Loucy (cell line): ENCODE results near the gene PTPRF.

Experiments
- EZH2phosphoT487 ChIP-seq: fragments of 200-600 bp; IDR thresholded peaks from 2 replicates; pipeline ENCODE4 v1.6.1; 2018; ENCODE audit warnings: antibody characterized with exemption, mild to moderate bottlenecking, moderate library complexity, borderline replicate concordance
- TF ChIP-seq, protein P1 (sequence below): fragments of 200-600 bp; sonication (generic); conservative IDR thresholded peaks from 2 replicates; pipeline ENCODE4 v1.5.1; 2014; ENCODE audit warnings: mild to moderate bottlenecking, antibody characterized with exemption, low read length

DNA sequence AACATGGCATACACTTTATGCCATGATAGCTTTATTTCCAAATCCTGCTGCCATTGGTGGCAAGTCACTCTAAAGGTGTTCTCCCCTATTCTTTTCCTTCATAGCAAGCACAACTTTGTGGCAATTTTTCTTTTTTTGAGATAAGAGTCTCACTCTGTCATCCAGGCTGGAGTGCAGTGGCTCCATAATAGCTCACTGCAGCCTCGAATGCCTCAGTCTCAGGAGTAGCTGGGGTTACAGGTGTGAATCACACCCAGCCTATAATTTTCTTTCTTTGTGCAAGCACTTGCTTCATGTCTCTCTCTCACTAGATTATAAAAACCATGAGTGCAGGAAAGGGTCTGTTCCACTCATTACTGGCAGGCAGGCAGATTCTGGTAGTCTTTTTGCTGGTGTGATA, 113.9 kb downstream of the PTPRF start:
- TF ChIP-seq, protein P1, sequence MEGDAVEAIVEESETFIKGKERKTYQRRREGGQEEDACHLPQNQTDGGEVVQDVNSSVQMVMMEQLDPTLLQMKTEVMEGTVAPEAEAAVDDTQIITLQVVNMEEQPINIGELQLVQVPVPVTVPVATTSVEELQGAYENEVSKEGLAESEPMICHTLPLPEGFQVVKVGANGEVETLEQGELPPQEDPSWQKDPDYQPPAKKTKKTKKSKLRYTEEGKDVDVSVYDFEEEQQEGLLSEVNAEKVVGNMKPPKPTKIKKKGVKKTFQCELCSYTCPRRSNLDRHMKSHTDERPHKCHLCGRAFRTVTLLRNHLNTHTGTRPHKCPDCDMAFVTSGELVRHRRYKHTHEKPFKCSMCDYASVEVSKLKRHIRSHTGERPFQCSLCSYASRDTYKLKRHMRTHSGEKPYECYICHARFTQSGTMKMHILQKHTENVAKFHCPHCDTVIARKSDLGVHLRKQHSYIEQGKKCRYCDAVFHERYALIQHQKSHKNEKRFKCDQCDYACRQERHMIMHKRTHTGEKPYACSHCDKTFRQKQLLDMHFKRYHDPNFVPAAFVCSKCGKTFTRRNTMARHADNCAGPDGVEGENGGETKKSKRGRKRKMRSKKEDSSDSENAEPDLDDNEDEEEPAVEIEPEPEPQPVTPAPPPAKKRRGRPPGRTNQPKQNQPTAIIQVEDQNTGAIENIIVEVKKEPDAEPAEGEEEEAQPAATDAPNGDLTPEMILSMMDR = no peak
- no peak for TF ChIP-seq EZH2phosphoT487
